NCI-H460 (cell line): Measurements from ENCODE around the gene SLC18B1. TPM values are rescaled to one million over a fixed set of nuclear protein-coding genes. Genes with fewer than 3 reads are reported as not detected.
A peak's percentile ranks its signal among the peaks of the same experiment; 100 is the strongest.

ENCODE experiments used
- DNase-seq: peaks from one replicate; pipeline ENCODE4 v3.0.0-alpha.2; 2016; ENCODE audit warnings: low read depth; ENCODE audit errors: extremely low read depth
- small RNA-seq, 2 experiments: library from RNA; depleted of rRNA; stranded (forward); fragments of <200 nt; gene quantifications; one replicate each; pipeline ENCODE3, GENCODE V24; 2014
- total RNA-seq: library from RNA; depleted of rRNA; stranded (reverse); fragments of >200 nt; shearing (Covaris generic); gene quantifications from 2 replicates; pipeline ENCODE4 v1.2.3, GENCODE V29; 2014; rRNA removed

Gene SLC18B1
- total RNA-seq, 1 experiment from 2014 or later, result 21.2 TPM

- peak; percentile 43 for DNase-seq
Observed at GRCh38 chr6:132749111-132749510, 49.3 kb downstream of the SLC18B1 start.

- no peak for DNase-seq
Observed at GRCh38 chr6:132748446-132748845, 50.0 kb downstream of the SLC18B1 start.

- no peak for DNase-seq
Observed at GRCh38 chr6:132746048-132746447, 52.4 kb downstream of the SLC18B1 start.

GRCh38 chr6:132742495-132742894, 55.9 kb downstream of the SLC18B1 start:
- DNase-seq, result no peak

- no peak for DNase-seq
Observed at GRCh38 chr6:132741281-132741680, 57.2 kb downstream of the SLC18B1 start.

- no peak for DNase-seq
Observed at GRCh38 chr6:132736239-132736638, 62.2 kb downstream of the SLC18B1 start.

DNA sequence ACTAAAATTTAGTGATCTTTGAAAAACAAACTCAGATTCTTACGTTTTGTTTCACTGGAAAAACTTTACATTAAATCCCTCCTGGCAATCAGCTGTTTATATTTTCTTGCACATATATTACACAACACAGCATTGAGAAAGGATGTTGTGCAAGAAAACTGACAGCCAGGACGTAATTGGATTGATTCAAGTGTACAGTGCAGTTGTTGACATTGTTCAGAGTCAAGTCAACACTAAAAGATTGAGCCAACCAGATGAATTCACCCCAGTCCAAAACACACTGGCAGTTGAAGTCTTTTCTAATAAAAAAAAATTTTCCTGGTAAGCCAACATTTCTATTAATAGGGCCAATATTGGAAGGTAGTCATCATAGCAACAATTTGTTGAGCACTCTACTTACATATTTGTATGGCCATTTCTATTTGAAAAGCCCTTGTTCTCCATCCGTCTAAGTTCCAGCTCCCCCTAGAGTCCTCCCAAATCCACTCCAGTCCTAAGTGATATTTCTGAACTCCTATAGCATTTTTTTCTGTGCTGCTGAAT, 63.7 kb downstream of the SLC18B1 start:
- peak; percentile 71 for DNase-seq

- no peak for DNase-seq
Observed at GRCh38 chr6:132733814-132734213, 64.6 kb downstream of the SLC18B1 start.

GRCh38 chr6:132733283-132733682, 65.2 kb downstream of the SLC18B1 start:
- DNase-seq, result no peak

- no peak for DNase-seq
Observed at GRCh38 chr6:132731086-132731485, 67.4 kb downstream of the SLC18B1 start.

GRCh38 chr6:132730560-132730959, 67.9 kb downstream of the SLC18B1 start:
- peak; percentile 65 for DNase-seq

DNA sequence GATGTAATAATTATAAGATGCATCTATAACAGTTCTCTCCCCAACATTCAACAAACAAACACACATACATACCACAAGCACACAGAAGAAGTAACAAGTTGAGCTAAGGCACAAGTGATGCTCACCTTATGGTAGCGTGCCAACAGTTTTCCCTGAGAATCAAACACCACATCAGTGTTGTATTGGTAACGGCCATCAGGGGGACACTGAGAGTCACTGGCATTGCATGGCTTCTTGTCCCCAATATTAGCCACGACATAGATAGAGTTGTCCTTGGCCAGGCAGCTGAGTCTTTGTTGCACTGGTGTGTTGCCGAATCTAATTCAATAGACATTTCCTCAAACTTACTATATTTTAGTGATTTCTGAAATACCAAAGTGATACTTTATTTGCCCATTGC, 69.8 kb downstream of the SLC18B1 start:
- no peak for DNase-seq

GRCh38 chr6:132726608-132726975, 71.8 kb downstream of the SLC18B1 start:
- no peak for DNase-seq

DNA sequence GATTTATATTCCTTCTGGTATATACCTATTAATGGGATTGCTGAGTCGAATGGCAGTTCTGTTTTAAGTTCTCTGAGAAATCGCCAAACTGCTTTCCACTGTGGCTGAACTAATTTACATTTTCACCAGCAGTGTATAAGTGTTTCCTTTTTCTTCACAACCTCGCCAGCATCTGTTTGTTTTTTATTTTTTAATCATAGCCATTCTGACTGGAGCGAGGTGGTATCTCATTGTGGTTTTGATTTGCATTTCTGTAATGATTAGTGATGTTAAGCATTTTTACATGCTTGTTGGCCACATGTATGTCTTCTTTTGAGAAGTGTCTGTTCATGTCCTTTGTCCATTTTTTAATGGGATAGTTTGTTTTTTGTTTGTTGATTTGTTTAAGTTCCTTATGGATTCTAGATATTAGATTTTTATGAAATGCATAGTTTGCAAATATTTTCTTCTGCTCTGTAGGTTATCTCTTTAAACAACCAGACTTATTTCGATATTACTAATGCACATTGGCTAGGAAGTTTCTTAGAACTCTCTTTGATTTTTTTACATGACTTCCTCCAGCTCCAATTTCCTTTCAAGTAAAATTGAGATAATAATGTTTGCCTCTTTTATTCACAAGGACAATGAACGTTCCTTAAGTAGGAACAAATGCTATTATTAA, 72.4 kb downstream of the SLC18B1 start:
- no peak for DNase-seq

DNA sequence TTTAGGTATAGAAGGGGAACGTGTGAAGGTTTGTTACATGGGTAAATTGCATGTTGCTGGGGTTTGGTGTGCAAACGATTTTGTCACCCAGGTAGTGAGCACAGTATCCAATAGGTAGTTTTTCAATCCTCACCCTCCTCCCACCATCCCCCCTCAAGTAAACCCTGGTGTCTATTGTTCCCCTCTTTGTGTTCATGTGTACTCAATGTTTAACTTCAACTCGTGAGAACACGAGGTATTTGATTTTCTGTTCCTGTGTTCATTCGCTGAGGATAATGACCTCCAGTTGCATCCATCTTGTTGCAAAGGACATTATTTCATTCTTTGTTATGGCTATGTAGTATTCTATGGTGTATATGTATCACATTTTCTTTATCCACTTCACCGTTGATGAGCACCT, 73.0 kb downstream of the SLC18B1 start:
- DNase-seq, result no peak

- DNase-seq, result no peak
Observed at GRCh38 chr6:132719736-132720448, 78.5 kb downstream of the SLC18B1 start.

Small RNA genes within 50 kb of the gene (small RNA-seq; reads per million reads assigned to genes)
- gene SNORA33 (104 to 108 reads per million in 2 experiments), gene SNORD100 (2,003 to 10,594 reads per million in 2 experiments), gene SNORD101 (1,450 to 8,486 reads per million in 2 experiments)

Other genes starting within 250 kb of the SLC18B1 start
- not detected in 2 replicates for gene TAAR8, start 246.0 kb downstream of the SLC18B1 start, total RNA-seq
- gene TAAR6, start 228.3 kb downstream of the SLC18B1 start, total RNA-seq, result not detected in 2 replicates
- gene TAAR5, start 208.9 kb downstream of the SLC18B1 start, total RNA-seq, result not detected in 2 replicates
- gene TAAR2, start 174.4 kb downstream of the SLC18B1 start, total RNA-seq, result not detected in 2 replicates
- not detected in 2 replicates for gene TAAR1, start 139.5 kb downstream of the SLC18B1 start, total RNA-seq
- not detected in 2 replicates for gene VNN1, start 84.6 kb downstream of the SLC18B1 start, total RNA-seq
- not detected in 2 replicates for gene VNN2, start 40.7 kb downstream of the SLC18B1 start, total RNA-seq
- 2,409 and 2,686 TPM in 2 replicates for gene RPS12, start 15.9 kb upstream of the SLC18B1 start, total RNA-seq